Thyroid gland (tissue), 4 donors: ENCODE results near the gene KRTAP21-1.

Experiments used
- POLR2A ChIP-seq, 2 donors: fragments of 450-650 bp; IDR thresholded peaks; one replicate each; pipeline ENCODE4 v1.6.1; 2017; ENCODE audit warnings: antibody characterized with exemption in 2 of 2, mild to moderate bottlenecking in 2 of 2, moderate library complexity in 1 of 2
- TF ChIP-seq, protein P1 (sequence below), 6 experiments: fragments of 200-600 bp in 3 of 6; fragments of 450-650 bp in 3 of 6; sonication (generic) in 3 of 6; IDR thresholded peaks; one replicate each; pipeline ENCODE4 v1.5.1; 2016 to 2019; ENCODE audit warnings: antibody characterized with exemption in 6 of 6, mild to moderate bottlenecking in 2 of 6, inconsistent platforms in 1 of 6, moderate library complexity in 1 of 6

GRCh38 chr21:30714946-30715345, 40.3 kb downstream of the KRTAP21-1 start:
- TF ChIP-seq POLR2A (IDR thresholded peaks at IDR 0.05), result no peak
- TF ChIP-seq, protein P1, sequence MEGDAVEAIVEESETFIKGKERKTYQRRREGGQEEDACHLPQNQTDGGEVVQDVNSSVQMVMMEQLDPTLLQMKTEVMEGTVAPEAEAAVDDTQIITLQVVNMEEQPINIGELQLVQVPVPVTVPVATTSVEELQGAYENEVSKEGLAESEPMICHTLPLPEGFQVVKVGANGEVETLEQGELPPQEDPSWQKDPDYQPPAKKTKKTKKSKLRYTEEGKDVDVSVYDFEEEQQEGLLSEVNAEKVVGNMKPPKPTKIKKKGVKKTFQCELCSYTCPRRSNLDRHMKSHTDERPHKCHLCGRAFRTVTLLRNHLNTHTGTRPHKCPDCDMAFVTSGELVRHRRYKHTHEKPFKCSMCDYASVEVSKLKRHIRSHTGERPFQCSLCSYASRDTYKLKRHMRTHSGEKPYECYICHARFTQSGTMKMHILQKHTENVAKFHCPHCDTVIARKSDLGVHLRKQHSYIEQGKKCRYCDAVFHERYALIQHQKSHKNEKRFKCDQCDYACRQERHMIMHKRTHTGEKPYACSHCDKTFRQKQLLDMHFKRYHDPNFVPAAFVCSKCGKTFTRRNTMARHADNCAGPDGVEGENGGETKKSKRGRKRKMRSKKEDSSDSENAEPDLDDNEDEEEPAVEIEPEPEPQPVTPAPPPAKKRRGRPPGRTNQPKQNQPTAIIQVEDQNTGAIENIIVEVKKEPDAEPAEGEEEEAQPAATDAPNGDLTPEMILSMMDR (IDR thresholded peaks at IDR 0.05), result no peak
